Stomach (tissue), 9 donors: Measurements from ENCODE around the gene HOXD8. TPM values are rescaled to one million over a fixed set of nuclear protein-coding genes. Genes with fewer than 3 reads are reported as not detected.

Experiments used
- DNase-seq, 2 donors: peaks; one replicate each; pipeline versions ENCODE4 v3.0.0 to v3.0.0-alpha.2; 2013 to 2019
- H3K27ac ChIP-seq, 5 donors: fragments of 200-600 bp in 4 of 5; sonication (generic) in 4 of 5; one replicate each; pipeline ENCODE4 v1.5.1; 2013 to 2019; ENCODE audit warnings: mild to moderate bottlenecking in 1 of 5, moderate library complexity in 1 of 5
- H3K27me3 ChIP-seq, 3 donors: fragments of 200-600 bp; sonication (generic); one replicate each; pipeline ENCODE4 v1.5.1; 2017 to 2019; ENCODE audit warnings: mixed run types in 1 of 3
- H3K36me3 ChIP-seq, 4 donors: fragments of 200-600 bp; sonication (generic); 1 replicate in 3 of 4; 2 replicates in 1 of 4; pipeline ENCODE4 v1.5.1; 2016 to 2019
- H3K4me1 ChIP-seq, 4 donors: fragments of 200-600 bp; sonication (generic); one replicate each; pipeline ENCODE4 v1.5.1; 2016 to 2019
- H3K4me3 ChIP-seq, 4 donors: fragments of 200-600 bp; sonication (generic) in 3 of 4; one replicate each; pipeline ENCODE4 v1.5.1; 2016 to 2019; ENCODE audit warnings: mild to moderate bottlenecking in 1 of 4
- H3K9me3 ChIP-seq, 4 donors: fragments of 200-600 bp; sonication (generic); one replicate each; pipeline ENCODE4 v1.5.1; 2016 to 2019
- EP300 ChIP-seq: sonication (generic); formaldehyde crosslinking; IDR thresholded peaks from one replicate; pipeline ENCODE4 v1.6.1; 2017; ENCODE audit warnings: antibody characterized with exemption
- POLR2A ChIP-seq, 4 donors: fragments of 450-650 bp; IDR thresholded peaks; one replicate each; pipeline ENCODE4 v1.6.1; 2016; ENCODE audit warnings: antibody characterized with exemption in 4 of 4, control low read depth in 2 of 4, mild to moderate bottlenecking in 1 of 4, moderate library complexity in 1 of 4
- POLR2AphosphoS5 ChIP-seq, 3 donors: sonication (generic); formaldehyde crosslinking; IDR thresholded peaks; one replicate each; pipeline ENCODE4 v1.6.1; 2016; ENCODE audit warnings: antibody characterized with exemption in 3 of 3
- WGBS, 5 donors: extraction: QIAGEN DNeasy Blood & Tissue Kit in 3 of 5; methylation state at CpG; one replicate each; pipeline versions ENCODE4 v1.1.5 to v1.1.7; 2013 to 2018; 5-methylcytosine and 5-hydroxymethylcytosine counted together
- intact Hi-C: fragments of 100-400 bp; cut with DNase I; formaldehyde crosslinking; loops from one replicate; pipeline ENCODE4 v1.15.1; 2023; ENCODE audit warnings: low total_unique reads
- polyA plus RNA-seq, 3 donors: library from polyadenylated mRNA; stranded (reverse); fragments of 200-250 nt; gene quantifications; one replicate each; pipeline ENCODE4 v1.2.3, GENCODE V29; 2013
- total RNA-seq, 5 donors: library from RNA; depleted of rRNA; stranded (reverse); fragments of >200 nt; gene quantifications; one replicate each; pipeline versions ENCODE4 v1.1.0 to v1.2.3, GENCODE V29; 2014 to 2016
- TF ChIP-seq, protein P1 (sequence below), 7 experiments: fragments of 450-650 bp in 4 of 7; fragments of 200-600 bp in 3 of 7; sonication (generic) in 3 of 7; IDR thresholded peaks; one replicate each; pipeline ENCODE4 v1.5.1; 2016 to 2019; ENCODE audit warnings: antibody characterized with exemption in 7 of 7, control low read depth in 2 of 7, mild to moderate bottlenecking in 1 of 7
- donor health status: healthy with polysubstance abuse.
- donor health status: Bipolar disorder and iron deficiency.
- donor health status: healthy.

HOXD8 gene
- total and polyA plus RNA-seq, 8 donors = 0.58 to 15.9 (median 1.8) TPM; not detected in 2

DNA sequence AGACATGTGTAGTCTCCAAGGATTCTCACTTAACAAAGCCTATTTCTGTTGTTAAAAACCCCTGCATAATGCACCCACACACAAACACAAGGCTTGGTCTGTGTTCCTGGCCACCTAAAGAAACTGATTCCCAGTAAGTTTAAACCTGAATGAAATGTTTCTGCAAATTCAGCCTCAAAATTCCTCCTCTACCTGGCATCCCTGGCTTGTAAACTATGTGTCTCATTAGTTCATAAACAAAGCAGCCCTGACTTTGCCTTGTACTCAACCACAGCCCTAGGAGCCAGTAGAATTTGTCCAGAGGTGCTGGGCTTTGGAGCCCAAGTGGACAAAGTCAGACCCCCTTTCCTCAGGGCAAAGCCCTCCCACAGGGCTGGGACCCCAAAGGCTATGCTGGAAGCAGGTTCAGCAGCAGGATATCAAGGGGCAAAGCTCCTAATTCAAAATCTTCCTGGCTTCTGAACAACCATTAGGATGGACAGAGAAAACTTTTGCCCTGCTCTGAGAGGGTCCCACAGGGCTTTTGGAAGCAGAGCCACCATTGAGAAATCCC, 39.6 kb upstream of the HOXD8 start:
- no peak overlapping the region for H3K4me3 ChIP-seq
- H3K27ac ChIP-seq = no peak overlapping the region
- peaks cover 54 to 100% (median 100%) of the 10 kb centered on the region in 3 donors for H3K27me3 ChIP-seq
- H3K9me3 ChIP-seq = peaks cover 0 to 16% (median 5%) of the 10 kb centered on the region in 4 donors
- intact Hi-C loops = no loop called here
- DNase-seq = no peak
- TF ChIP-seq EP300 = no peak
- TF ChIP-seq, protein P1, sequence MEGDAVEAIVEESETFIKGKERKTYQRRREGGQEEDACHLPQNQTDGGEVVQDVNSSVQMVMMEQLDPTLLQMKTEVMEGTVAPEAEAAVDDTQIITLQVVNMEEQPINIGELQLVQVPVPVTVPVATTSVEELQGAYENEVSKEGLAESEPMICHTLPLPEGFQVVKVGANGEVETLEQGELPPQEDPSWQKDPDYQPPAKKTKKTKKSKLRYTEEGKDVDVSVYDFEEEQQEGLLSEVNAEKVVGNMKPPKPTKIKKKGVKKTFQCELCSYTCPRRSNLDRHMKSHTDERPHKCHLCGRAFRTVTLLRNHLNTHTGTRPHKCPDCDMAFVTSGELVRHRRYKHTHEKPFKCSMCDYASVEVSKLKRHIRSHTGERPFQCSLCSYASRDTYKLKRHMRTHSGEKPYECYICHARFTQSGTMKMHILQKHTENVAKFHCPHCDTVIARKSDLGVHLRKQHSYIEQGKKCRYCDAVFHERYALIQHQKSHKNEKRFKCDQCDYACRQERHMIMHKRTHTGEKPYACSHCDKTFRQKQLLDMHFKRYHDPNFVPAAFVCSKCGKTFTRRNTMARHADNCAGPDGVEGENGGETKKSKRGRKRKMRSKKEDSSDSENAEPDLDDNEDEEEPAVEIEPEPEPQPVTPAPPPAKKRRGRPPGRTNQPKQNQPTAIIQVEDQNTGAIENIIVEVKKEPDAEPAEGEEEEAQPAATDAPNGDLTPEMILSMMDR (IDR thresholded peaks at IDR 0.05) = no peak
- TF ChIP-seq POLR2A (IDR thresholded peaks at IDR 0.05) = no peak
- TF ChIP-seq POLR2AphosphoS5 (IDR thresholded peaks at IDR 0.05) = no peak
- H3K4me1 ChIP-seq = peaks cover 19 to 53% (median 45%) of the 10 kb centered on the region in 4 donors
- no peaks in the 10 kb centered on the region for H3K36me3 ChIP-seq

DNA sequence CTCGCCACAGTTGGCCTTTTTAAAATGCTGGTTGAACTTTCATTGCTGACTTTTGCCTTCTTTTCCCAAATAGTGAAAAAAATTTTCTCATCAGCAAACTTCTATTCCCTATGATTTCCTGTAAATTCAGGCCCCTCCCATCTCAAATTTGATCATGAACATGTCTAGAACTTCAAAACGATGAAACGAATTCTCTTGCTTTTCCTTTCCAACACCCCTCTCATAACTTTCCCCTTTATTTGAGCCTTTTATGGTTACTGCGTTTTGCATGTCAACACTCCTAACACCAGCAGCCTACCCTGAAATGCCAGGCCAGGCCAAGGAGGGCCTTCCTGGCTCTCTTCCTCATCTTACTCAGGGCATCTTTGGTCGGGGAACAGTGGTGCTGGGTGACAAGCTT, 38.6 kb upstream of the HOXD8 start:
- Histone ChIP-seq H3K9me3 (peaks cover 0 to 14% (median 2%) of the 10 kb centered on the region in 4 donors), H3K4me1 (peaks cover 19 to 43% (median 38%) of the 10 kb centered on the region in 4 donors), H3K36me3 (no peaks in the 10 kb centered on the region), H3K27ac (no peak overlapping the region), H3K4me3 (no peak overlapping the region), H3K27me3 (peaks cover 51 to 100% (median 100%) of the 10 kb centered on the region in 3 donors)
- TF ChIP-seq, protein P1 (IDR thresholded peaks at IDR 0.05) = no peak
- TF ChIP-seq POLR2AphosphoS5 (IDR thresholded peaks at IDR 0.05) (no peak), EP300 (no peak), POLR2A (IDR thresholded peaks at IDR 0.05) (no peak)
- intact Hi-C loops = no loop called here
- WGBS, 5 donors = 18 to 26% (median 20%) methylated on average over 5 of the region's 5 CpGs
- DNase-seq = no peak

DNA sequence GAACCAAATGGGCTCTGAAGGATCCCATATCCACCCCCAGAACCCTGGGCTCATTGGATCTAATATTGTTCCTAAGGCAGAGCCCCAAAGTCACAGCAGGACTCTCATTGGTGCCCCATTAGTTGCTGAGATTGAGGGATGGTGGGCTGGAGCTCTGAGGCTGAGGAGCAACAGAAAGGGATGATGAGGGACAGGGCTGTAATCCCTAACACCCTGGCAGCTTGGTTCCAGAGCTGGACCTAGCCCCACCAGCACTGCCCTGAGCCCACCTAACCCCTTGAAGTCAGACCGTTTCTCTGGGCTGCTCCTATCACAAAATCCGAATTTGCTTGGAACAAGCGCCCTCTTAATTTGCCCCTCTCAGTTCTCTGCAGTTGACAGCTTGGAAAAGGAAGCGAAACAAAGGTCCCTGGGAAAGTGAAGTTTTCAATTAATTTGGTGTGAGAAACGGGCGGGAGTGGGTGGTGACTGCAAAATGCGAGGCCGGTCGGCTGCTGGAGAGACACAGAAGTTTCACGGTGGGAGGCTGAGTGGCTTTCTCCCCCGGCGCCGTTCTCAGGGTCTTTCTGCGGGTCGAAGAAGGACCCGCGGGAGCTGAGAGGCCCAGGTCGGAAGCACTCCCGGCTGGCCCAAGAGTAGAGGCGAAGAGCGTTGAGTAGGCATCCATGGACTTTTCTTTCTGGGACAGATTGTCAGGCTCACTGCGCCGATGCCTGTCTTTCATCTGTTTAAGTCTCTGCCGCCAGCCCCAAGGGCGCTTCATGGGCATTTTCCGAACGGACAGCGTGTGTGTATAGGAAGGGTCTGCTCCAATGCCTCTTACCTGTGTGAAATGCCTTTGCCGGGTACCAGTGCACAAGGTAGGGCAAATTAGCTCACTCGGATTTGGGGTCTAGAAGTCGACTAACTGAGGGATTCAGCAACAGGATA, 37.9 kb upstream of the HOXD8 start:
- Histone ChIP-seq H3K27me3 (peaks cover 55 to 100% (median 100%) of the 10 kb centered on the region in 3 donors), H3K27ac (no peak overlapping the region), H3K36me3 (no peaks in the 10 kb centered on the region), H3K4me1 (peaks cover 23 to 43% (median 37%) of the 10 kb centered on the region in 4 donors), H3K4me3 (no peak overlapping the region), H3K9me3 (peaks cover 0 to 14% (median 2%) of the 10 kb centered on the region in 4 donors)
- TF ChIP-seq EP300 (no peak), POLR2A (IDR thresholded peaks at IDR 0.05) (no peak), POLR2AphosphoS5 (IDR thresholded peaks at IDR 0.05) (no peak)
- TF ChIP-seq, protein P1 (IDR thresholded peaks at IDR 0.05) = no peak
- DNase-seq = no peak
- WGBS, 5 donors = 7 to 8% (median 8%) methylated on average over 24 to 31 of the region's 31 CpGs
- intact Hi-C loops = no loop called here

DNA sequence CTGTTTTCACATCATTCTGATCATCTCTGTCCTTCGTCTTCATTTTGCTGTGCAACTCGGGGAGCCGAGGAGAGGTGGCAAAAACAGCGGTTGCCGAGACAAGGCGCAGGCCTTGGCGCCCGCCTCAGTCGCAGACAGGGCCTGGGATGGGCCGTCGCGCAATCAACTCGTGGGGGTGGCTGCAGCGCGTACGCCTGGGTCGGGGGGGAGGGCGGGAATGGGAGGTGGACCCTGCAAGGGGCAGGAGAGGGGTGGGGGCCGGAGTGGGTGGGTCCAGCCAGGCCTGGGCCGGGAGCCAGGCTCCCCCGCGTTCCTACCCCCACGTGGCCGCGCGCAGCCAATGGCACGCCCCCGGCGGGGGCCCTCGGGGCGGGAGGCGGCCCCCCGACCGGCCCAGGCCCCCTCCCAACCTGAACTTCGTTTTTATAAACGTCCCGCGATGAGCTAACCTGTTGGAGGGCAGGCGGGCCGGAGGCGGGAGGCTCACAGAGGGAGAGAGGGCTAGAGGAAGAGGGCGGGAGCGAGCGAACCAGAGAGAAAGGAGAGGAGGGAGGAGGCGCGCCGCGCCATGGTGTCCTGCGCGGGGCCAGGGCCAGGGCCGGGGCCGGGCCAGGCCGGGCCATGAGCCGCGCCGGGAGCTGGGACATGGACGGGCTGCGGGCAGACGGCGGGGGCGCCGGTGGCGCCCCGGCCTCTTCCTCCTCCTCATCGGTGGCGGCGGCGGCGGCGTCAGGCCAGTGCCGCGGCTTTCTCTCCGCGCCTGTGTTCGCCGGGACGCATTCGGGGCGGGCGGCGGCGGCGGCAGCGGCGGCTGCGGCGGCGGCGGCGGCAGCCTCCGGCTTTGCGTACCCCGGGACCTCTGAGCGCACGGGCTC, 37.0 kb upstream of the HOXD8 start, which contains the start of gene HOXD13:
HOXD13 (plus strand) TSS at position 452 of the 875 bp plus-strand sequence; CDS start at position 622, 170 bp downstream.
- peaks cover 0 to 14% (median 2%) of the 10 kb centered on the region in 4 donors for H3K9me3 ChIP-seq
- H3K36me3 ChIP-seq = no peaks in the 10 kb centered on the region
- H3K4me1 ChIP-seq = peaks cover 33 to 52% (median 47%) of the 10 kb centered on the region in 4 donors
- no peak for TF ChIP-seq EP300
- TF ChIP-seq, protein P1 (IDR thresholded peaks at IDR 0.05) = no peak
- TF ChIP-seq POLR2A (IDR thresholded peaks at IDR 0.05) = no peak
- no peak for TF ChIP-seq POLR2AphosphoS5 (IDR thresholded peaks at IDR 0.05)
- DNase-seq = peak in 1 of 2 donors; percentile 17
- intact Hi-C loops = no loop called here
- H3K27me3 ChIP-seq = peaks cover 61 to 100% (median 100%) of the 10 kb centered on the region in 3 donors
- 2 to 7% (median 4%) methylated on average over 33 to 95 of the region's 95 CpGs for WGBS, 5 donors
- H3K4me3 ChIP-seq = peak within 1 kb of the TSS; percentile 24 to 44 (median 33)
- H3K27ac ChIP-seq = no peak within 1 kb of the TSS
